Trophoblast cell (in vitro differentiated cells and primary cell): ENCODE data around the gene AK5.

Source experiments
- DNase-seq, 2 donors: peaks; one replicate each; pipeline ENCODE4 v3.0.0-alpha.2; 2016
- H2AFZ ChIP-seq: 2 replicates; pipeline ENCODE4 v1.6.1; 2013; ENCODE audit warnings: low read length, moderate library complexity, mild to moderate bottlenecking; ENCODE audit not compliant: insufficient read depth, poor library complexity
- H2AK5ac ChIP-seq: 2 replicates; pipeline ENCODE4 v1.6.1; 2013; ENCODE audit warnings: mild to moderate bottlenecking, low read length
- H2BK120ac ChIP-seq: 2 replicates; pipeline ENCODE4 v1.6.1; 2013; ENCODE audit warnings: low read length, mild to moderate bottlenecking, moderate library complexity; ENCODE audit not compliant: insufficient read depth, poor library complexity
- H2BK12ac ChIP-seq: 2 replicates; pipeline ENCODE4 v1.6.1; 2013; ENCODE audit warnings: mild to moderate bottlenecking, low read length, moderate library complexity
- H2BK5ac ChIP-seq: 2 replicates; pipeline ENCODE4 v1.6.1; 2013; ENCODE audit warnings: low read length, low read depth, moderate library complexity, mild to moderate bottlenecking; ENCODE audit not compliant: poor library complexity
- H3K14ac ChIP-seq: 2 replicates; pipeline ENCODE4 v1.6.1; 2013; ENCODE audit warnings: mild to moderate bottlenecking, low read length
- H3K18ac ChIP-seq: 2 replicates; pipeline ENCODE4 v1.6.1; 2013; ENCODE audit warnings: mild to moderate bottlenecking, low read length
- H3K23ac ChIP-seq: 2 replicates; pipeline ENCODE4 v1.6.1; 2013; ENCODE audit warnings: low read length
- H3K27ac ChIP-seq: 2 replicates; pipeline ENCODE4 v1.5.1; 2013; ENCODE audit warnings: low read depth, mild to moderate bottlenecking, inconsistent platforms, low read length, moderate library complexity
- H3K27me3 ChIP-seq: 2 replicates; pipeline ENCODE4 v1.6.1; 2013; ENCODE audit warnings: inconsistent platforms, mild to moderate bottlenecking, low read length, moderate library complexity; ENCODE audit not compliant: insufficient read depth
- H3K36me3 ChIP-seq, 2 experiments: 1 replicate in 1 of 2; 2 replicates in 1 of 2; pipeline ENCODE4 v1.6.1; 2013; ENCODE audit warnings: low read length in 2 of 2, mild to moderate bottlenecking in 2 of 2, moderate library complexity in 1 of 2; ENCODE audit not compliant: insufficient read depth in 2 of 2, control insufficient read depth in 1 of 2
- H3K4ac ChIP-seq: 2 replicates; pipeline ENCODE4 v1.6.1; 2013; ENCODE audit warnings: low read depth, mild to moderate bottlenecking, low read length, moderate library complexity
- H3K4me1 ChIP-seq, 2 experiments: 1 replicate in 1 of 2; 2 replicates in 1 of 2; pipeline ENCODE4 v1.6.1; 2013; ENCODE audit warnings: low read length in 2 of 2, mild to moderate bottlenecking in 2 of 2, moderate library complexity in 1 of 2; ENCODE audit not compliant: insufficient read depth in 2 of 2, control insufficient read depth in 1 of 2
- H3K4me2 ChIP-seq: 2 replicates; pipeline ENCODE4 v1.6.1; 2013; ENCODE audit warnings: inconsistent platforms, mild to moderate bottlenecking, low read length, moderate library complexity
- H3K4me3 ChIP-seq: 2 replicates; pipeline ENCODE4 v1.5.1; 2013; ENCODE audit warnings: mild to moderate bottlenecking, low read depth, low read length, inconsistent platforms
- H3K79me1 ChIP-seq: one replicate; pipeline ENCODE4 v1.6.1; 2013; ENCODE audit warnings: low read length
- H3K79me2 ChIP-seq: 2 replicates; pipeline ENCODE4 v1.6.1; 2013; ENCODE audit warnings: low read length, mild to moderate bottlenecking; ENCODE audit not compliant: control insufficient read depth, insufficient read depth, poor library complexity
- H3K9ac ChIP-seq: 2 replicates; pipeline ENCODE4 v1.6.1; 2013; ENCODE audit warnings: mild to moderate bottlenecking, low read length
- H3K9me3 ChIP-seq: 2 replicates; pipeline ENCODE4 v1.6.1; 2013; ENCODE audit warnings: low read depth, mild to moderate bottlenecking, control low read depth, inconsistent platforms, low read length; ENCODE audit not compliant: insufficient read depth
- H4K12ac ChIP-seq: 2 replicates; pipeline ENCODE4 v1.6.1; 2013; ENCODE audit warnings: low read depth, mild to moderate bottlenecking, low read length, moderate library complexity
- H4K8ac ChIP-seq: 2 replicates; pipeline ENCODE4 v1.6.1; 2013; ENCODE audit warnings: low read depth, mild to moderate bottlenecking, low read length, moderate library complexity
- H4K91ac ChIP-seq: one replicate; pipeline ENCODE4 v1.6.1; 2013; ENCODE audit warnings: low read depth, mild to moderate bottlenecking, low read length, moderate library complexity
- WGBS: extraction: QIAGEN DNeasy Blood & Tissue Kit; methylation state at CpG from one replicate; pipeline ENCODE4 v1.1.7; 2013; ENCODE audit warnings: missing lambda C conversion rate; ENCODE audit not compliant: insufficient read length, insufficient coverage; ENCODE audit errors: extremely low coverage; 5-methylcytosine and 5-hydroxymethylcytosine counted together

AK5 gene

DNA sequence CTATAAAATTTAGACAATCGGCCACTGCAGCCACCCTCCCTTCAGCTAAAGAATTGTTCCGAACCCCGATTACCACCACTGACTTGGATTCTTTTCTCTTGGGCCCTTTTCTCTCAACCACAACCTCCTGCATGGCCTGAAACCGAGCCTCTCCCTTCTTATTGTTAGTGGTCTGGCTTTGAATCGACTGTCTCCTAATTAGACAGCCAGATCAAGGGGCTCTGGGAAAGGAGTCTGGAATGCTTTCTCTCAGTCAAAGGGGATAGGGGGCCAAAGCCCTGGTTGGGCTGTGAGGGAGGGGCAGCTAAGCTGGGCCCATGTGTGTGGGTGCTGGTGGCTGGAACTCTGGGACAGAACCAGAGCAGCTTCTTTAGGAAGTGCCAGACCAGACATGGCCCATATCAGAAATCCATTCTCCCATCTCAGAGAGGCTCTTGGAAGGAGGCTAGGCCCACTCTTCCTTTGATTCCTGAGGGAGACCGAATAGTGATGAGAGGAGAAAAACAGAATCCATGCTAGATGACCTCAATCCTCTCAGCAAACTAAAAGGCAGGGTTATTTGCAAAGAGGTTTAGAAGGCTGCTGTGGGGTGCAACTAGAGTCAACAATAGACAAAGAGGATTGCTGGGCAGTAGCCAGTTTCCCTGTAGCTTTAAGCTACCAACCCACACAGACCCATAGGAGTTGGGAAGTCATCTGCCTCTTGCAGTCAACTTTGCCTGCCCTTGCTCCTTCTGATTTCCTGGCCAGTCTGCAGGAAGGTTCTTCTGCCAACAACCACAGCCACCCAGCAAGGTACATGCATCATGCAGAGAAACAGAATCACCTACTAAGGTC is 117.6 kb downstream of the AK5 start:
- Histone ChIP-seq H3K14ac (no peak overlapping the region), H3K4me3 (no peak overlapping the region), H3K9me3 (no peaks in the 10 kb centered on the region), H3K36me3 (no peaks in the 10 kb centered on the region), H3K4me2 (no peak overlapping the region), H3K27me3 (no peaks in the 10 kb centered on the region), H3K79me1 (no peaks in the 10 kb centered on the region), H3K23ac (no peak overlapping the region), H2BK12ac (no peak overlapping the region), H3K9ac (no peak overlapping the region), H2AFZ (no peak overlapping the region), H3K27ac (no peak overlapping the region), H2BK120ac (no peak overlapping the region), H3K4me1 (no peaks in the 10 kb centered on the region), H4K12ac (no peak overlapping the region), H3K4ac (no peak overlapping the region), H4K8ac (no peak overlapping the region), H3K79me2 (no peaks in the 10 kb centered on the region), H3K18ac (no peak overlapping the region), H2AK5ac (no peak overlapping the region), H2BK5ac (no peak overlapping the region), H4K91ac (no peak overlapping the region)
- no CpG with 5 or more reads among the region's 6 CpGs for WGBS
- no peak for DNase-seq

DNA sequence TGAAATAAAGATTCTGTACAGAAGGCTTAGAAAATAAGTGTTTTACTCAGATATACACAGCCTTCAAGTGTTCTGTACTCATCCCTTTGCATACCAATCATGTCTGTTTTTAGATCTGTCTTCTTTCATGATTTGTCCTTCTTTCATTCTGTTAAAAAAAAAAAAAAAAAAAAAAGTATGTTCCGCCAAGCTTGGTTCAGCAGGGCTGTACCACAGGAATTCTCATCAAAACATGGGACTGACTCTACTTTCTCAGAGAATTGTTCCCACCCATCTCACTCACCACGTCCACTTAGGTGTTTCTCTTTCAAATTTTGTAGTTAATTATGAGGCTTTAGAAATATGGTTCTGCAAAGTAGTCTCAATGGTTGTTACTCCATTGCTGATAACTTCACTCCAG is 119.0 kb downstream of the AK5 start:
- no peaks in the 10 kb centered on the region for H3K79me1 ChIP-seq
- H3K4me1 ChIP-seq, result no peaks in the 10 kb centered on the region
- no peak overlapping the region for H2BK12ac ChIP-seq
- H4K91ac ChIP-seq, result no peak overlapping the region
- no peak overlapping the region for H3K4me3 ChIP-seq
- H3K27ac ChIP-seq, result no peak overlapping the region
- H2AFZ ChIP-seq, result no peak overlapping the region
- no peaks in the 10 kb centered on the region for H3K27me3 ChIP-seq
- no CpG with 5 or more reads among the region's 2 CpGs for WGBS
- no peaks in the 10 kb centered on the region for H3K79me2 ChIP-seq
- DNase-seq, result no peak
- H3K14ac ChIP-seq, result no peak overlapping the region
- H4K8ac ChIP-seq, result no peak overlapping the region
- H3K9me3 ChIP-seq, result no peaks in the 10 kb centered on the region
- H3K36me3 ChIP-seq, result no peaks in the 10 kb centered on the region
- H3K9ac ChIP-seq, result no peak overlapping the region
- H2BK5ac ChIP-seq, result no peak overlapping the region
- H2BK120ac ChIP-seq, result no peak overlapping the region
- H3K23ac ChIP-seq, result no peak overlapping the region
- H2AK5ac ChIP-seq, result no peak overlapping the region
- H4K12ac ChIP-seq, result no peak overlapping the region
- no peak overlapping the region for H3K4ac ChIP-seq
- H3K18ac ChIP-seq, result no peak overlapping the region
- H3K4me2 ChIP-seq, result no peak overlapping the region

DNA sequence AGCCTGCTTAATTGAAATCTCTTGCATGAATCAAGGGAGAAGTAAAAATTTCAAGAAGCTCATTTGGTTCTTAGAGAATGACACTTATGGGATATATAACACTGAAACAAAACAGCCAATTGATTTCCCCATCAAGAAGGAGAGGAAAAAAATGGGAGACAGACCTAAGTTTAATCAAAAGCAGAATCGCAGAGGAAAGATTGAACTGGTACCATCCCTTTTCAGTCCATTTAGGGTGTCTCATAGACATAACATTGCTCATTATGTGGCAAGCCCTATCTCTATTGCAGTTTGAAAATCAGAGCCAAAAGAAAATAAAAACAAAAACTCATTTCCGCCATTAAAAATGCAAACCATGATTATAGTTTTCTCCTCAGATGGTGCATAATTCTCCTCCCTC is 119.6 kb downstream of the AK5 start:
- no peak overlapping the region for H3K14ac ChIP-seq
- H3K79me1 ChIP-seq, result no peaks in the 10 kb centered on the region
- no peaks in the 10 kb centered on the region for H3K79me2 ChIP-seq
- no peak overlapping the region for H3K18ac ChIP-seq
- H3K4ac ChIP-seq, result no peak overlapping the region
- H4K12ac ChIP-seq, result no peak overlapping the region
- no peak overlapping the region for H2BK120ac ChIP-seq
- H4K91ac ChIP-seq, result no peak overlapping the region
- DNase-seq, result no peak
- no peaks in the 10 kb centered on the region for H3K4me1 ChIP-seq
- no peak overlapping the region for H3K23ac ChIP-seq
- no peak overlapping the region for H3K4me3 ChIP-seq
- H2AFZ ChIP-seq, result no peak overlapping the region
- no peaks in the 10 kb centered on the region for H3K36me3 ChIP-seq
- no peaks in the 10 kb centered on the region for H3K9me3 ChIP-seq
- no peak overlapping the region for H2BK12ac ChIP-seq
- H3K27ac ChIP-seq, result no peak overlapping the region
- no peak overlapping the region for H4K8ac ChIP-seq
- H3K9ac ChIP-seq, result no peak overlapping the region
- H2AK5ac ChIP-seq, result no peak overlapping the region
- no peak overlapping the region for H2BK5ac ChIP-seq
- no peak overlapping the region for H3K4me2 ChIP-seq
- no peaks in the 10 kb centered on the region for H3K27me3 ChIP-seq
- no CpG with 5 or more reads among the region's 2 CpGs for WGBS

DNA sequence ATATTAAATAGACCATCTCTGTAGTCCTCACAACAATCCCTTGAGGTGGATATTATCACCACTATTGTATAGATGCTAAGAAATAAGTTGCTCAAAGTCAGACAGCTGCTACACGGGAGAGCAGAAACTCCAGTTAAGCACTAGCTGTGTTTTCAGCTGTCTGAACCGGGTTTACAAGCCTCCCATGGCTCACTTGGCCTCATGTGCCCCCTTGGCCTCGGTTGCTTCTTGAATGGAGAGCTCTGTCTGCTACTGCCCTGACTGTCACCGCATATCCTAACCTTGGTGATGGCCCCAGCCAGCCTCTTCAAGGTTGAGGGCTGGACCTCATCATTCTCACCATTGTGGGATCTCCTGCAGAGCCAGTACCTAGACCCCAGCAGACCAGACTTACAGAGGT is 123.4 kb downstream of the AK5 start:
- no CpG with 5 or more reads among the region's 4 CpGs for WGBS
- Histone ChIP-seq H2AFZ (no peak overlapping the region), H4K12ac (no peak overlapping the region), H3K9me3 (no peaks in the 10 kb centered on the region), H2BK12ac (no peak overlapping the region), H3K4me3 (no peak overlapping the region), H3K14ac (no peak overlapping the region), H2BK120ac (no peak overlapping the region), H2AK5ac (no peak overlapping the region), H3K4me2 (no peak overlapping the region), H3K9ac (no peak overlapping the region), H3K4ac (no peak overlapping the region), H2BK5ac (no peak overlapping the region), H3K4me1 (no peaks in the 10 kb centered on the region), H3K36me3 (no peaks in the 10 kb centered on the region), H3K27ac (no peak overlapping the region), H4K91ac (no peak overlapping the region), H3K18ac (no peak overlapping the region), H3K79me1 (no peaks in the 10 kb centered on the region), H3K79me2 (no peaks in the 10 kb centered on the region), H4K8ac (no peak overlapping the region), H3K27me3 (no peaks in the 10 kb centered on the region), H3K23ac (no peak overlapping the region)
- DNase-seq, result no peak
